ENCODE data around the gene ZBTB18. TPM values are rescaled to one million over a fixed set of nuclear protein-coding genes. Genes with fewer than 3 reads are reported as not detected.

ZBTB18 gene
- total RNA-seq, 1 experiment from 2014 or later, result 12.1 TPM

GRCh38 chr1:244012202-244012601 lies 38.9 kb upstream of the ZBTB18 start:
- H3T11ph ChIP-seq (ENCODE audit: low read length), result no peak overlapping the region
- no peak overlapping the region for H3K9ac ChIP-seq (ENCODE audit: extremely low read depth, insufficient read length, low read length)
- 0 out of 7 replicates have a peak overlapping the region, but pooled peaks of 1 of the 3 experiments have one; percentile 12 for H3K27ac Mint-ChIP-seq
- H3K23ac ChIP-seq (ENCODE audit: insufficient read length, low read depth, low read length), result no peak overlapping the region
- peak overlapping the region; percentile 0 to 22; a peak in 1 of 5 replicates for H3K4me3 Mint-ChIP-seq
- H3K36me3 Mint-ChIP-seq (ENCODE audit: insufficient read depth in 1 of 3, low read depth in 3 of 3), result no peaks in the 10 kb centered on the region
- H2BK120ac ChIP-seq (ENCODE audit: low read depth, low read length, poor library complexity, severe bottlenecking), result no peak overlapping the region
- H4K20me1 ChIP-seq (ENCODE audit: control insufficient read depth, insufficient read depth, insufficient read length), result no peaks in the 10 kb centered on the region
- no peak overlapping the region for H4K91ac ChIP-seq (ENCODE audit: insufficient read length, low read depth, low read length)
- no peak overlapping the region for H4K5ac ChIP-seq (ENCODE audit: insufficient read length, low read depth, low read length)
- no peaks in the 10 kb centered on the region; the same call in none of the 2 replicates for H3K27me3 Mint-ChIP-seq (ENCODE audit: low read depth)
- no peak overlapping the region for H3K56ac ChIP-seq (ENCODE audit: insufficient read length, low read depth, low read length)
- DNase-seq, result no peak
- H3K79me2 ChIP-seq (ENCODE audit: insufficient read depth, low read length), result no peaks in the 10 kb centered on the region
- H2BK12ac ChIP-seq (ENCODE audit: insufficient read length, low read depth, low read length), result no peak overlapping the region
- H2BK15ac ChIP-seq (ENCODE audit: low read depth, low read length), result no peak overlapping the region
- H2AK5ac ChIP-seq (ENCODE audit: insufficient read length, low read length), result no peak overlapping the region
- H3K23me2 ChIP-seq (ENCODE audit: insufficient read length, low read depth, low read length, poor library complexity, severe bottlenecking), result no peaks in the 10 kb centered on the region
- H3K14ac ChIP-seq (ENCODE audit: insufficient read depth, low read length), result no peak overlapping the region
- no peaks in the 10 kb centered on the region for H3K27me3 ChIP-seq (ENCODE audit: insufficient read depth, low read length)
- H3K4me1 Mint-ChIP-seq, result peaks cover 19 to 20% of the 10 kb centered on the region in 2 experiments
- no peak overlapping the region for H3K4ac ChIP-seq (ENCODE audit: low read depth, low read length)
- H3K9me3 ChIP-seq (ENCODE audit: control insufficient read depth, low read depth, low read length), result no peaks in the 10 kb centered on the region
- peak overlapping the region; percentile 56 for H3K4me2 ChIP-seq (ENCODE audit: insufficient read depth, insufficient read length, low read length)
- no CpG with 5 or more reads among the region's 8 CpGs for WGBS (ENCODE audit: extremely low coverage, insufficient read length, low lambda C conversion rate)
- no peak overlapping the region for H2AFZ ChIP-seq (ENCODE audit: low read length)
- no peak overlapping the region for H3K18ac ChIP-seq (ENCODE audit: insufficient read length, low read depth, low read length)
- no peak overlapping the region for H3K27ac ChIP-seq (ENCODE audit: insufficient read length, low read depth, low read length)
- H3K79me1 ChIP-seq (ENCODE audit: insufficient read depth, low read depth, low read length, poor library complexity, severe bottlenecking), result no peaks in the 10 kb centered on the region
- no peaks in the 10 kb centered on the region for H3K4me1 ChIP-seq (ENCODE audit: insufficient read depth, low read length)
- H3K9me3 Mint-ChIP-seq, result no peaks in the 10 kb centered on the region; a peak in 1 of 5 replicates
- TF ChIP-seq CTCF (conservative IDR thresholded peaks at IDR 0.05), result no peak
- no peak overlapping the region for H2BK20ac ChIP-seq (ENCODE audit: low read depth, low read length, poor library complexity, severe bottlenecking)
- H2BK5ac ChIP-seq (ENCODE audit: insufficient read length, low read length), result no peak overlapping the region
- no peak overlapping the region for H4K8ac ChIP-seq (replicated peaks; ENCODE audit: insufficient read length, low read depth, low read length)

All from H9 (cell line).